Neural cell (in vitro differentiated cells): ENCODE data around the gene RAPGEF2. TPM values are rescaled to one million over a fixed set of nuclear protein-coding genes. Genes with fewer than 3 reads are reported as not detected.

Experiments
- H2AFZ ChIP-seq: fragments of 200-600, 300-800 bp; sonication (generic), shearing (Covaris generic); 2 replicates; pipeline ENCODE4 v1.6.0; 2014; ENCODE audit warnings: low read depth, mild to moderate bottlenecking, antibody characterized with exemption, low read length, moderate library complexity
- H3F3A ChIP-seq: fragments of 200-600 bp; shearing (Covaris generic); 2 replicates; pipeline ENCODE4 v1.6.1; 2016; ENCODE audit warnings: mild to moderate bottlenecking, moderate library complexity, mixed read lengths, antibody characterized with exemption, low read length; ENCODE audit not compliant: insufficient read depth, poor library complexity, severe bottlenecking
- H3K27ac ChIP-seq: fragments of 200-600, 300-800 bp; sonication (generic), shearing (Covaris generic); 2 replicates; pipeline ENCODE4 v1.5.1; 2014; ENCODE audit warnings: mild to moderate bottlenecking, low read length, moderate library complexity
- H3K27me3 ChIP-seq: fragments of 300-800, 200-600 bp; sonication (generic), shearing (Covaris generic); 2 replicates; pipeline ENCODE4 v1.6.0; 2014; ENCODE audit warnings: mild to moderate bottlenecking, low read depth, low read length, moderate library complexity; ENCODE audit not compliant: insufficient read depth
- H3K36me3 ChIP-seq: fragments of 300-800, 200-600 bp; sonication (generic), shearing (Covaris generic); 2 replicates; pipeline ENCODE4 v1.5.1; 2014; ENCODE audit warnings: mild to moderate bottlenecking, antibody characterized with exemption, low read length, moderate library complexity; ENCODE audit not compliant: insufficient read depth
- H3K4me2 ChIP-seq: fragments of 300-800, 200-600 bp; sonication (generic), shearing (Covaris generic); 2 replicates; pipeline ENCODE4 v1.6.0; 2014; ENCODE audit warnings: mild to moderate bottlenecking, low read length
- H3K4me3 ChIP-seq: fragments of 300-800, 200-600 bp; sonication (generic), shearing (Covaris generic); 2 replicates; pipeline ENCODE4 v1.5.1; 2014; ENCODE audit warnings: mild to moderate bottlenecking, low read length, moderate library complexity
- H3K79me2 ChIP-seq: fragments of 200-600 bp; shearing (Covaris generic); replicated peaks from 2 replicates; pipeline ENCODE4 v1.6.0; 2014; ENCODE audit warnings: mild to moderate bottlenecking, low read length, moderate library complexity; ENCODE audit not compliant: insufficient read depth
- H3K9ac ChIP-seq: fragments of 300-800, 200-600 bp; sonication (generic), shearing (Covaris generic); 2 replicates; pipeline ENCODE4 v1.6.1; 2016; ENCODE audit warnings: mild to moderate bottlenecking, low read length, mixed read lengths
- H3K9me2 ChIP-seq: fragments of 200-600 bp; shearing (Covaris generic); 2 replicates; pipeline ENCODE4 v1.6.1; 2016; ENCODE audit warnings: mild to moderate bottlenecking, low read length, mixed read lengths; ENCODE audit not compliant: insufficient read depth
- H3K9me3 ChIP-seq: fragments of 200-600, 300-800 bp; sonication (generic), shearing (Covaris generic); 2 replicates; pipeline ENCODE4 v1.6.1; 2016; ENCODE audit warnings: mild to moderate bottlenecking, mixed run types, low read length, moderate library complexity, mixed read lengths
- H4K20me1 ChIP-seq: fragments of 200-600 bp; shearing (Covaris generic); 2 replicates; pipeline ENCODE4 v1.6.1; 2016; ENCODE audit warnings: mild to moderate bottlenecking, mixed run types; ENCODE audit not compliant: insufficient read depth
- EP300 ChIP-seq: fragments of 450-650 bp; conservative IDR thresholded peaks from 2 replicates; pipeline ENCODE4 v1.6.1; 2014; ENCODE audit warnings: antibody characterized with exemption, mild to moderate bottlenecking, moderate library complexity; ENCODE audit not compliant: poor library complexity, severe bottlenecking
- EZH2 ChIP-seq: fragments of 200-600, 300-800 bp; shearing (Covaris generic), sonication (generic); IDR thresholded peaks from 2 replicates; pipeline ENCODE4 v1.6.1; 2014; ENCODE audit warnings: antibody characterized with exemption, low read length, borderline replicate concordance, mild to moderate bottlenecking; ENCODE audit not compliant: insufficient read depth, poor library complexity, severe bottlenecking
- MXI1 ChIP-seq: fragments of 450-650 bp; conservative IDR thresholded peaks from 2 replicates; pipeline ENCODE4 v1.6.1; 2014; ENCODE audit warnings: antibody characterized with exemption, mild to moderate bottlenecking; ENCODE audit not compliant: poor library complexity, severe bottlenecking
- POLR2AphosphoS5 ChIP-seq: IDR thresholded peaks from 2 replicates; pipeline ENCODE4 v1.6.1; 2012
- RAD21 ChIP-seq: fragments of 450-650 bp; conservative IDR thresholded peaks from 2 replicates; pipeline ENCODE4 v1.6.1; 2014; ENCODE audit warnings: antibody characterized with exemption, mild to moderate bottlenecking, moderate library complexity
- SMC3 ChIP-seq: fragments of 450-650 bp; conservative IDR thresholded peaks from 2 replicates; pipeline ENCODE4 v1.6.1; 2014; ENCODE audit warnings: antibody characterized with exemption, mild to moderate bottlenecking, moderate library complexity; ENCODE audit not compliant: poor library complexity
- TAF1 ChIP-seq: IDR thresholded peaks from 2 replicates; pipeline ENCODE4 v1.6.1; 2012; ENCODE audit warnings: low read depth
- polyA plus RNA-seq: library from polyadenylated mRNA; depleted of rRNA; stranded (reverse); fragments of >200 nt; gene quantifications from 2 replicates; pipeline ENCODE4 v1.2.3, GENCODE V29; 2014
- TF ChIP-seq, protein P1 (sequence below): IDR thresholded peaks from 2 replicates; pipeline ENCODE4 v1.6.1; 2012; ENCODE audit warnings: borderline replicate concordance
- TF ChIP-seq, protein P2 (sequence below): fragments of 450-650 bp; IDR thresholded peaks from 2 replicates; pipeline ENCODE4 v1.5.1; 2014; ENCODE audit warnings: antibody characterized with exemption, mild to moderate bottlenecking, moderate library complexity; ENCODE audit not compliant: poor library complexity, severe bottlenecking

Gene RAPGEF2
- polyA plus RNA-seq, 1 donor from 2014 or later: 134 TPM

GRCh38 chr4:159269116-159269515 is 166.2 kb downstream of the RAPGEF2 start:
- Histone ChIP-seq H3K4me2 (peak overlapping the region; percentile 87), H3K27ac (peak overlapping the region; percentile 9), H3K4me3 (peak overlapping the region; percentile 64), H4K20me1 (peaks cover 2% of the 10 kb centered on the region), H3F3A (peaks cover 14% of the 10 kb centered on the region), H3K9me3 (no peaks in the 10 kb centered on the region), H2AFZ (no peak overlapping the region), H3K9me2 (no peaks in the 10 kb centered on the region), H3K36me3 (no peaks in the 10 kb centered on the region), H3K79me2 (peaks cover 68% of the 10 kb centered on the region), H3K27me3 (no peaks in the 10 kb centered on the region), H3K9ac (no peak overlapping the region)
- no peak for TF ChIP-seq RAD21
- TF ChIP-seq POLR2AphosphoS5: peak; percentile 6
- TF ChIP-seq, protein P1, sequence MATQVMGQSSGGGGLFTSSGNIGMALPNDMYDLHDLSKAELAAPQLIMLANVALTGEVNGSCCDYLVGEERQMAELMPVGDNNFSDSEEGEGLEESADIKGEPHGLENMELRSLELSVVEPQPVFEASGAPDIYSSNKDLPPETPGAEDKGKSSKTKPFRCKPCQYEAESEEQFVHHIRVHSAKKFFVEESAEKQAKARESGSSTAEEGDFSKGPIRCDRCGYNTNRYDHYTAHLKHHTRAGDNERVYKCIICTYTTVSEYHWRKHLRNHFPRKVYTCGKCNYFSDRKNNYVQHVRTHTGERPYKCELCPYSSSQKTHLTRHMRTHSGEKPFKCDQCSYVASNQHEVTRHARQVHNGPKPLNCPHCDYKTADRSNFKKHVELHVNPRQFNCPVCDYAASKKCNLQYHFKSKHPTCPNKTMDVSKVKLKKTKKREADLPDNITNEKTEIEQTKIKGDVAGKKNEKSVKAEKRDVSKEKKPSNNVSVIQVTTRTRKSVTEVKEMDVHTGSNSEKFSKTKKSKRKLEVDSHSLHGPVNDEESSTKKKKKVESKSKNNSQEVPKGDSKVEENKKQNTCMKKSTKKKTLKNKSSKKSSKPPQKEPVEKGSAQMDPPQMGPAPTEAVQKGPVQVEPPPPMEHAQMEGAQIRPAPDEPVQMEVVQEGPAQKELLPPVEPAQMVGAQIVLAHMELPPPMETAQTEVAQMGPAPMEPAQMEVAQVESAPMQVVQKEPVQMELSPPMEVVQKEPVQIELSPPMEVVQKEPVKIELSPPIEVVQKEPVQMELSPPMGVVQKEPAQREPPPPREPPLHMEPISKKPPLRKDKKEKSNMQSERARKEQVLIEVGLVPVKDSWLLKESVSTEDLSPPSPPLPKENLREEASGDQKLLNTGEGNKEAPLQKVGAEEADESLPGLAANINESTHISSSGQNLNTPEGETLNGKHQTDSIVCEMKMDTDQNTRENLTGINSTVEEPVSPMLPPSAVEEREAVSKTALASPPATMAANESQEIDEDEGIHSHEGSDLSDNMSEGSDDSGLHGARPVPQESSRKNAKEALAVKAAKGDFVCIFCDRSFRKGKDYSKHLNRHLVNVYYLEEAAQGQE: no peak
- no peak for TF ChIP-seq TAF1
- no peak for TF ChIP-seq SMC3

- Histone ChIP-seq H3K9ac (no peak overlapping the region), H2AFZ (no peak overlapping the region), H3K9me3 (no peaks in the 10 kb centered on the region), H3K36me3 (no peaks in the 10 kb centered on the region), H3K4me3 (peak overlapping the region; percentile 64), H3K27me3 (no peaks in the 10 kb centered on the region), H4K20me1 (no peaks in the 10 kb centered on the region), H3K9me2 (no peaks in the 10 kb centered on the region), H3K79me2 (peaks cover 66% of the 10 kb centered on the region), H3F3A (peaks cover 14% of the 10 kb centered on the region), H3K4me2 (peak overlapping the region; percentile 32), H3K27ac (no peak overlapping the region)
- TF ChIP-seq RAD21 (no peak), EZH2 (no peak), SMC3 (no peak), POLR2AphosphoS5 (no peak), TAF1 (no peak), MXI1 (no peak), EP300 (no peak)
- TF ChIP-seq, protein P1: no peak
- TF ChIP-seq, protein P2, sequence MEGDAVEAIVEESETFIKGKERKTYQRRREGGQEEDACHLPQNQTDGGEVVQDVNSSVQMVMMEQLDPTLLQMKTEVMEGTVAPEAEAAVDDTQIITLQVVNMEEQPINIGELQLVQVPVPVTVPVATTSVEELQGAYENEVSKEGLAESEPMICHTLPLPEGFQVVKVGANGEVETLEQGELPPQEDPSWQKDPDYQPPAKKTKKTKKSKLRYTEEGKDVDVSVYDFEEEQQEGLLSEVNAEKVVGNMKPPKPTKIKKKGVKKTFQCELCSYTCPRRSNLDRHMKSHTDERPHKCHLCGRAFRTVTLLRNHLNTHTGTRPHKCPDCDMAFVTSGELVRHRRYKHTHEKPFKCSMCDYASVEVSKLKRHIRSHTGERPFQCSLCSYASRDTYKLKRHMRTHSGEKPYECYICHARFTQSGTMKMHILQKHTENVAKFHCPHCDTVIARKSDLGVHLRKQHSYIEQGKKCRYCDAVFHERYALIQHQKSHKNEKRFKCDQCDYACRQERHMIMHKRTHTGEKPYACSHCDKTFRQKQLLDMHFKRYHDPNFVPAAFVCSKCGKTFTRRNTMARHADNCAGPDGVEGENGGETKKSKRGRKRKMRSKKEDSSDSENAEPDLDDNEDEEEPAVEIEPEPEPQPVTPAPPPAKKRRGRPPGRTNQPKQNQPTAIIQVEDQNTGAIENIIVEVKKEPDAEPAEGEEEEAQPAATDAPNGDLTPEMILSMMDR: no peak
Observed at GRCh38 chr4:159269956-159270355, 167.1 kb downstream of the RAPGEF2 start.
